Activated CD8-positive, alpha-beta T cell treated with anti-CD3 and anti-CD28 coated beads, Interleukin-2, amount 10 ng/mL, durations not matched to agents 7 days and 5 days (primary cell): Measurements from ENCODE around the gene MYO18A. TPM values are rescaled to one million over a fixed set of nuclear protein-coding genes. Genes with fewer than 3 reads are reported as not detected.
"Not testable (repeated sequence)": the region's sequence is repeated elsewhere in the genome, so short reads cannot be mapped to it uniquely, and the experiment has no call there.

ENCODE experiments used
- ATAC-seq: fragments of 150-1000 bp; cut with Tn5 transposase; one replicate; pipeline ENCODE4 v1.10.0; 2021; ENCODE audit warnings: moderate library complexity
- CTCF ChIA-PET: fragments of 350-600 bp; sonication (Branson Sonifier 250); formaldehyde crosslinking; loops from one replicate; lab custom pipeline; 2021; ENCODE audit warnings: antibody characterized with exemption; lab: Charles Lee
- POLR2A ChIA-PET: fragments of 350-600 bp; sonication (Branson Sonifier 250); formaldehyde crosslinking; loops from one replicate; lab custom pipeline; 2021; ENCODE audit warnings: antibody characterized with exemption; lab: Charles Lee
- DNase-seq: peaks from one replicate; pipeline ENCODE4 v3.0.0-alpha.2; 2020
- H3K27ac Mint-ChIP-seq: one replicate; pipeline ENCODE4 v1.8.0; 2021; ENCODE audit warnings: mild to moderate bottlenecking, mixed read lengths
- H3K27me3 Mint-ChIP-seq: one replicate; pipeline ENCODE4 v1.8.0; 2021; ENCODE audit warnings: low read depth, mixed read lengths
- H3K36me3 Mint-ChIP-seq: one replicate; pipeline ENCODE4 v1.8.0; 2021; ENCODE audit warnings: low read depth, mixed read lengths
- H3K4me1 Mint-ChIP-seq: one replicate; pipeline ENCODE4 v1.8.0; 2021; ENCODE audit warnings: low read depth, mixed read lengths
- H3K4me3 Mint-ChIP-seq: one replicate; pipeline ENCODE4 v1.8.0; 2021; ENCODE audit warnings: mild to moderate bottlenecking, mixed read lengths
- H3K9me3 Mint-ChIP-seq: one replicate; pipeline ENCODE4 v1.8.0; 2022; ENCODE audit warnings: mixed read lengths; ENCODE audit not compliant: insufficient read depth
- total RNA-seq, 2 experiments: library from RNA; stranded (reverse); gene quantifications; one replicate each; pipeline ENCODE4 v1.2.3, GENCODE V29; 2021

MYO18A gene
- 10 to 100 TPM; 53.4 to 53.8 TPM for total RNA-seq

DNA sequence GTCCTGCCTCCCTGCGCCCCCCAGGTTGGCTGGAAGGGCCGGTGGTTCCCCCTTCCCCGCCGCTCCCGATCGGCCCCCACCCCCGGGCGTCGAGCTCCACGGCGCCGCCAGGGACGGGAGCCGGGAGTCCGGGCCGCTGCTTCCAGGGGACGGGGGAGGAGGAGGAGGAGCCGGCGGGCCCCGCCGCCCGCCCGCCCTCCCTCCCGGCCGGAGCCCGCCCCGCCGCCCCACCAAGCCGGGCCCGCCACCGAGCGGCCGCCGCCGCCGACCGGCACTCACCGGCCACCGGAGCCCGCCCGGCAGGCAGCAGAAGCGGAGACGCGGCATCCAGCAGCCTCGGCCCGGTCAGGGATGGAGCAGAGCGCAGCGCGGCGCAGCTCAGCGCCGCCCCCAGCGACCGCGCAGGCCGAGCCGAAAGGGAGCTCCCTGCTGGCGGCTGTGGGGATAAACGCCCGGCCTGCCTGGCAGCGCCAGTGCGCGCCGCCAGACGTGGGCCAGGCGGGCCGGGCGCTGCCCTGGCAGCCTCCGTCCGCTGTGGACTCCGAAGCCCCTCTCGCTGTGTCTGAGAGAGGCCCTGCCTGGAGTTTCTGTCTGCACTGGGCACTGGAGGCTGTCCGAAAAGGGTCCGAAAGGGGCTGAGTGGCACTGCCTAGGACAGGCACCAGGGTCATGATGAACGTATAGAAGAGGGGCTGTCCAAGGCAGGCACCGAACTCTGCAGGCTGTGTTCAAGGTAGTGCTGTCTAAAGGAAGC lies at the start of gene MYO18A:
TSS of gene MYO18A (minus strand) at position 365 of the 754 bp plus-strand sequence. CDS start 13,458 bp downstream, outside the sequence.
- Mint-ChIP-seq H3K27ac (no peak within 1 kb of the TSS), H3K4me3 (peak within 1 kb of the TSS; percentile 51), H3K9me3 (no peaks in the 10 kb centered on the region), H3K4me1 (peaks cover 38% of the 10 kb centered on the region), H3K36me3 (no peaks in the 10 kb centered on the region), H3K27me3 (peaks cover 10% of the 10 kb centered on the region)
- ATAC-seq: peak; percentile 94
- ChIA-PET POLR2A (interaction anchor here (0.6 to 1.7 kb wide), 3 partner anchors 31 to 71 kb away, joined by 3 to 6 read pairs (median 5); no protein-coding TSS in a partner anchor), CTCF (interaction anchor here (0.6 to 12.4 kb wide), 30 partner anchors 9 to 215 kb away, joined by 3 to 342 read pairs (median 6); partner anchors contain the start of gene NUFIP2)
- DNase-seq: peak; percentile 83

GRCh38 chr17:29225396-29225795 lies 45.2 kb upstream of the MYO18A start:
- Mint-ChIP-seq H3K4me3 (no peak overlapping the region), H3K4me1 (no peaks in the 10 kb centered on the region), H3K27me3 (peaks cover 15% of the 10 kb centered on the region), H3K9me3 (no peaks in the 10 kb centered on the region), H3K36me3 (no peaks in the 10 kb centered on the region), H3K27ac (no peak overlapping the region)
- ChIA-PET POLR2A (no interaction called here), CTCF (interaction anchor here (1.6 to 1.9 kb wide), 2 partner anchors 101 to 108 kb away, joined by 6 to 9 read pairs; no protein-coding TSS in a partner anchor)
- ATAC-seq (no peak), DNase-seq (no peak)

- H3K4me1 Mint-ChIP-seq, POLR2A ChIA-PET, H3K4me3 Mint-ChIP-seq, DNase-seq, H3K9me3 Mint-ChIP-seq, H3K36me3 Mint-ChIP-seq, H3K27me3 Mint-ChIP-seq, ATAC-seq, H3K27ac Mint-ChIP-seq: not testable (repeated sequence)
- CTCF ChIA-PET: interaction anchor here (1.2 to 8.8 kb wide), 4 partner anchors 25 to 396 kb away, joined by 3 to 266 read pairs (median 34); no protein-coding TSS in a partner anchor
These were observed 41.1 kb upstream of the MYO18A start for GRCh38 chr17:29221338-29221737.

DNA sequence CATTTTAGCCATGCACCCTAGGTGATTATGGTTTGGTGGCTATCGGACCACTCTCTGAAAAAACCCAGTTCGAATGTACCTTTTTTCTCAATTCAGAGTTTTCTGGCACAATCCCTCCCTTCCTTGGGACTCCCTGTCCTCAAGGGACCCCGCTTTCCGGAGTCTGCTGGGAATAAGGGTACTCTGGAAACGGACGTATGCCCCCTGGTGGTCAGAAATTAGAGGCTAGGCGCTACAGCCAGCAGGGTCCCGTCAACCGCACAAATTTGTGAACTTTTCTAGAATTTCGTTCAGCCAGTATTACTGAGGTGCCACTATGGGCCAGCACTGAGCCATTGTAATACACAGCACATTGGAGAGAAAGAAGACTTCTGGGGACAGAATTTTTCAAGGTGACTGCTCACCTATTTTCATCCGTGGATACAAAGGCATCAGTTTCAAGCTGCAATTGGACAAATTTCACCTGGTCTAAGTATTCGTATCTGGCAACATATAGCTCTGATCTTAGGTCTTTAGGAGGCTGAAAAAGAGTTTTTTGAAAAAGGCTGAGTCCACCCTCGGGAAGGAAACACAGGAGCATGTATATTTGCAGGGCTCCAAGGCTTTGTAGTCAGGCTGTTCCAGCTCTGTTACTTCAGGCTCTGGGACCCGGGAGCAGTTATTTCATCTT lies 39.3 kb upstream of the MYO18A start:
- no peak overlapping the region for H3K4me3 Mint-ChIP-seq
- POLR2A ChIA-PET: interaction anchor here (1.6 kb wide), 1 partner anchor 75 kb away, joined by 4 read pairs; no protein-coding TSS in a partner anchor
- H3K4me1 Mint-ChIP-seq: peaks cover 9% of the 10 kb centered on the region

GRCh38 chr17:29216856-29217255 lies 36.7 kb upstream of the MYO18A start:
- H3K36me3 Mint-ChIP-seq: no peaks in the 10 kb centered on the region

More for the DNA sequence above, 39.3 kb upstream of the MYO18A start:
- peak; percentile 81 for DNase-seq
- CTCF ChIA-PET: interaction anchor here (0.6 to 8.8 kb wide), 46 partner anchors 9 to 803 kb away, joined by 3 to 266 read pairs (median 4); partner anchors contain the start of genes CRYBA1, MYO18A and NUFIP2
- no peaks in the 10 kb centered on the region for H3K36me3 Mint-ChIP-seq
- no peaks in the 10 kb centered on the region for H3K9me3 Mint-ChIP-seq
- H3K27ac Mint-ChIP-seq: no peak overlapping the region
- peak; percentile 95 for ATAC-seq
- peaks cover 2% of the 10 kb centered on the region for H3K27me3 Mint-ChIP-seq

DNA sequence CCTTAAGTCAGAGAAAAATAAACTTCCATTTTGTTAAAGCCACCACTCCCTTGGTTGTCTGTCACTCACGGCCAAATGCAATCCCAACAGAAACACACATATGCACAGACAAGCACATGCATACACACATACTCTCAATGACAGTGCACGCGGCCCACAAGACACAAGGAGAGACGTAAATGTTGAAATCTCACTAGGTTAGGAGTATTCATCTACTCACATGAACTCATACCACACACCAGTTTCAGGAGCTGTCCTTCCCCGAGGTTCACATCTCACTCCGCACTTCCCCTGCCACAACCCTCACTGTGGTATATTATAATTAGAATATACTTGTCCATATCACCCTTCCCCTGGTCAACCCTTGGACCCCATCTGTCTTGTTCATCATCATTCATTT lies 36.0 kb upstream of the MYO18A start:
- H3K9me3 Mint-ChIP-seq: no peaks in the 10 kb centered on the region
- H3K4me3 Mint-ChIP-seq: no peak overlapping the region
- DNase-seq (no peak), ATAC-seq (no peak)
- POLR2A ChIA-PET: no interaction called here
- H3K36me3 Mint-ChIP-seq: no peaks in the 10 kb centered on the region
- H3K27ac Mint-ChIP-seq: no peak overlapping the region
- no peaks in the 10 kb centered on the region for H3K27me3 Mint-ChIP-seq
- peaks cover 9% of the 10 kb centered on the region for H3K4me1 Mint-ChIP-seq
- CTCF ChIA-PET: interaction anchor here (0.9 to 8.8 kb wide), 4 partner anchors 63 to 92 kb away, joined by 3 to 266 read pairs (median 8); no protein-coding TSS in a partner anchor

More at GRCh38 chr17:29216856-29217255, 36.7 kb upstream of the MYO18A start:
- no peak for DNase-seq
- Mint-ChIP-seq H3K4me3 (no peak overlapping the region), H3K4me1 (peaks cover 9% of the 10 kb centered on the region), H3K27me3 (no peaks in the 10 kb centered on the region), H3K27ac (no peak overlapping the region), H3K9me3 (no peaks in the 10 kb centered on the region)
- no peak for ATAC-seq
- POLR2A ChIA-PET: no interaction called here
- CTCF ChIA-PET: interaction anchor here (0.9 to 8.8 kb wide), 8 partner anchors 13 to 100 kb away, joined by 3 to 266 read pairs (median 3); no protein-coding TSS in a partner anchor

DNA sequence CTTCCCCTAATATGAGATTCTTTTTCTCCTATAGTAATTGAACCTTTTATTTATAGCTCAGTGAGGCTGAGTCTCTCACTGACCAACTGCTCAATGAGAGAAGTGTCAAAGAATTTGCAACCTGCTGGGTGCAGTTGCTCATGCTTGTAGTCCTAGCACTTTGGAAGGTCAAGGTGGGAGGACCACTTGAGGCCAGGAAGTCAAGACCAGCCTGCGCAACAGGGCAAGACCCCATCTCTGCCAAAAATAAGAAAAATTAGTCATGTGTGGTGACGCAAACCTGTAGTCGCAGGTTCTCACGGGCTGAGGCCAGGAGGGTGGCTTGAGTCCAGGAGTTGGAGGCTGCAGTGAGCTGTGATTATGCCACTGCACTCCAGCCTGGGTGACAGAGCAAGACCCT lies 35.5 kb upstream of the MYO18A start:
- DNase-seq (no peak), ATAC-seq (no peak)
- Mint-ChIP-seq H3K4me3 (no peak overlapping the region), H3K27me3 (no peaks in the 10 kb centered on the region), H3K9me3 (no peaks in the 10 kb centered on the region), H3K4me1 (peaks cover 9% of the 10 kb centered on the region), H3K27ac (no peak overlapping the region), H3K36me3 (no peaks in the 10 kb centered on the region)
- ChIA-PET CTCF (interaction anchor here (1.4 to 8.8 kb wide), 4 partner anchors 69 to 104 kb away, joined by 3 to 266 read pairs (median 8); no protein-coding TSS in a partner anchor), POLR2A (interaction anchor here (0.9 kb wide), 1 partner anchor 162 kb away, joined by 3 read pairs; no protein-coding TSS in a partner anchor)

GRCh38 chr17:29215174-29215573 lies 35.0 kb upstream of the MYO18A start:
- DNase-seq (no peak), ATAC-seq (no peak)
- Mint-ChIP-seq H3K27ac (no peak overlapping the region), H3K4me1 (peaks cover 9% of the 10 kb centered on the region), H3K27me3 (no peaks in the 10 kb centered on the region), H3K4me3 (no peak overlapping the region), H3K9me3 (no peaks in the 10 kb centered on the region), H3K36me3 (no peaks in the 10 kb centered on the region)
- CTCF ChIA-PET: interaction anchor here (1.4 to 8.8 kb wide), 3 partner anchors 69 to 103 kb away, joined by 4 to 266 read pairs (median 13); no protein-coding TSS in a partner anchor
- POLR2A ChIA-PET: interaction anchor here (0.9 kb wide), 1 partner anchor 162 kb away, joined by 3 read pairs; no protein-coding TSS in a partner anchor

GRCh38 chr17:29214215-29215146 lies 34.3 kb upstream of the MYO18A start:
- H3K9me3 Mint-ChIP-seq: no peaks in the 10 kb centered on the region
- POLR2A ChIA-PET: interaction anchor here (0.6 to 0.9 kb wide), 2 partner anchors 75 to 161 kb away, joined by 3 to 4 read pairs; no protein-coding TSS in a partner anchor
- DNase-seq (no peak), ATAC-seq (no peak)
- CTCF ChIA-PET: interaction anchor here (1.4 to 8.8 kb wide), 3 partner anchors 68 to 103 kb away, joined by 4 to 266 read pairs (median 13); no protein-coding TSS in a partner anchor
- no peak overlapping the region for H3K4me3 Mint-ChIP-seq
- H3K36me3 Mint-ChIP-seq: no peaks in the 10 kb centered on the region
- no peaks in the 10 kb centered on the region for H3K27me3 Mint-ChIP-seq
- no peak overlapping the region for H3K27ac Mint-ChIP-seq
- H3K4me1 Mint-ChIP-seq: peaks cover 5% of the 10 kb centered on the region

- POLR2A ChIA-PET: no interaction called here
- CTCF ChIA-PET: interaction anchor here (1.0 to 4.3 kb wide), 5 partner anchors 32 to 96 kb away, joined by 3 to 13 read pairs (median 9); partner anchors contain the start of gene MYO18A
- H3K4me1 Mint-ChIP-seq: no peaks in the 10 kb centered on the region
- no peaks in the 10 kb centered on the region for H3K9me3 Mint-ChIP-seq
- no peak for ATAC-seq
- DNase-seq: no peak
- no peaks in the 10 kb centered on the region for H3K27me3 Mint-ChIP-seq
- no peak overlapping the region for H3K4me3 Mint-ChIP-seq
- no peak overlapping the region for H3K27ac Mint-ChIP-seq
- no peaks in the 10 kb centered on the region for H3K36me3 Mint-ChIP-seq
These were observed 32.5 kb upstream of the MYO18A start for GRCh38 chr17:29212681-29213121.
